ENCODE data around the gene GRB10.

Gene GRB10

DNA sequence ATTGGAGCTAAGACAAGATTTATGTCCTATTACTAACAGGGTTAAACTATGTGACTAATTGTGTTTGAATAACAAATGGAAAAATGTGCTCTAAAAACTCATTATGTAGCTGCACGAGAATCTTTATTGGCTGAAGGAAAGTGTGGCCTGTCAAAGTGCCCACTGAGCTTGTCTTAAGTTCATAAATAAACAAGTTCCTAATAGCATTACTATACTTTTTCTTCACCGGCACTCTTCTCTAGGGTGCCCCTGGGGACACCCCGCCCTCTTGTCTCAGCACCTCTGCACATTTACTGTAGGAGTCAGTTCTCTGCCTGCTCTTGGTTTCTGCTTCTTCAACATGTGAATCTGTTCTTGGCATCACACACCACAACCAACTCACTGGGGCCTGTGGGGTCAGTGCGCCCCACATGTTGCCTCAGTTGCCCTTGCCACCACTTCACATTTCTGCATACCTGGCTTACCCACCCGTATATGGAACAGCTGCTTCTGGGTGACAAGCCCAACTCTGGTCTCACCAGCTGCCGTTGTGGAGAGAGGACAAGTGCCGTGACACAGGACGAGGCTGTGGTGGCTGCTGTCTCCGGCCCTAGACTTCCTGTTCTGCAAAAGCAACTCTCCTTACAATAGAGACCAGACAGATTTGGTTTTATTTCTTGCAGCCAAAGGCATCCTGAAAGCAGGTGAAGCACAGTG lies 121.2 kb downstream of the GRB10 start:
- Histone ChIP-seq H3K36me3 (ENCODE audit: insufficient read depth, low read length) (peaks cover 14% of the 10 kb centered on the region), H3K9me3 (ENCODE audit: control insufficient read depth, insufficient read depth, low read length) (no peaks in the 10 kb centered on the region), H3K9ac (ENCODE audit: low read depth, low read length) (no peak overlapping the region), H3K4me1 (ENCODE audit: insufficient read depth, low read length) (no peaks in the 10 kb centered on the region)

DNA sequence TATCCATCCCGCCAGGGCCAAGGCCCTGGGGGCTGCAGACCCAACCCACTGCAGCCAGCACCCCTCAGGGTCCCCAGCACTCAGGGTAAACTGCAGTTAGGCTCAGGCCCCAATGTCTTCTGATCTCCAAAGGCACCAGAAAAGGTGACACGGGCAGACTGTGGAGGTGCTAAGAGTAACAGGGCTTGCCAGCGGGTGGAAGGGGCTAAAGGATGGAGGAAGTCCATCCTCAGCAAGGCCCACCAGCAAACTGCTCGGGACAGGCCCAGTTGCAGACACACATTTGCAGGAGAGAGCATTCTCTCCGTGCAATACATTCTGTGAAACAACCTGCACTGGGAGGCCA lies 121.9 kb downstream of the GRB10 start:
- H3K9ac ChIP-seq (ENCODE audit: low read depth, low read length) = no peak overlapping the region
- no peaks in the 10 kb centered on the region for H3K9me3 ChIP-seq (ENCODE audit: control insufficient read depth, insufficient read depth, low read length)
- H3K4me1 ChIP-seq (ENCODE audit: insufficient read depth, low read length) = no peaks in the 10 kb centered on the region
- peaks cover 14% of the 10 kb centered on the region for H3K36me3 ChIP-seq (ENCODE audit: insufficient read depth, low read length)

DNA sequence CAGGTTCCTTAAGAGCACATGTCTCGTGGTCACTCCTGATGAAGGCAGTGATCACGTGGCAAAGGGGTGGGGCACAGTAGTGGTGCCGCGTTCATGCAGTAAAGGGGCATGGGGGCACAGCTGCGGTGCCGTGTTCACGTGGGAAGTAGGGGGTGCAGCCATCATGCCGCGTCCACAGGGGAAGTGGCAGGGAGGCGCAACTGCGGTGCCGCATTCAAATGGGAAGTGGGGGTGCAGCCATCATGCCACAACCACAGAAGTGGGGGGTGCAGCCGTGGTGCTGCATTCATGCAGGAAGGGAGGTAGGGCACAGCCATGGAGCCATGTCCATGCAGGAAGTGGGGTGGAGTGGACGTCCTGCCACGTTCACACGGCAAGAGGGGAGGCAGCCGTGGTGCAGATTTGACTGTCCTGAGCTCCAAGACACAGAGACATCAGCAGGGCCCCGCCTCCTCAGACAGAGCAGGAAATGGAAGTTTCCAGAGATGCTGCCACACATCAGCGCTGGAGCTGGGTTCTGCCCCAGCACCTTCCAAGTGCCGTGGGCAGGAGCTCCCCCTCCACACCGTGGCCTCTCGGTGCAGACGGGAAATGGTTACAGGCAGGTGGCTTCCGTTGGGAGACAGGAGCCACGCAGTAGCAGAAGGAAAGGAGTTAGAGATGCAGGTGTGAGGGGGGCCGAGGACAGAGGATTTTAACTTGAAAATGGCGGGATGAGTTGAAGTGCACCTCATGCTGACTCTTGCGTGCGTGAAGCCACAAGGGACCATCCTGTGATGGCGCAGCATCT lies 122.5 kb downstream of the GRB10 start:
- H3K4me1 ChIP-seq (ENCODE audit: insufficient read depth, low read length) = no peaks in the 10 kb centered on the region

DNA sequence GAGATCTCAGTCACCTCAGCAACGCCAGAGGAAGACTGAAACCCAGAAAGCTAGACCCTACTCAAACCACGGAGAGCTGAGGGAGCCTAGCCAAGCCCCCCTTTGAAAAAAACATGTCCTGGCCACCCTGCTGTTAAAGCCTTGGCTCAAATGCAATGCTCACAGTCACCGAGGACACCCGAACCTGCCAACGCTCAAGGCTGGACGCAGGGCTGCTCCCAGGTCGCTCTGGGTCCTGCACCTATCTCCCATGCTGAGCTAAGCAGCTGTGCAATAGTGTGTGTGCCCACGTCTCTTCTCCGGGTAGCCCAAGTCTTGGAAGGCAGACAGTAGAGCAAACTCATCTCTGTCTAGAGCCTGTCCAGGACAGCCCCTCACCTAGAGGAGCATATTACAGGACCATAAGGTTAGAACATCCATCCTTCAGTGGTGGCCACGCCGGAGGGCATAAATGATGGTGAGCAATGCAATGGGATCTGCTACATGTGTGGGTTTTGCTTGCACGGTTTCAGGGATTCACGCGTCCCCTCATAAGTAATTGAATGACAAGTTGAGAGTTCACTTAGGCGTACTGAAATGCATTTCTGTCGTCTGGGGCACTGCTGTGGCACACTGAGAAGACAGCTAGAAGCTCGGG lies 123.2 kb downstream of the GRB10 start:
- no peaks in the 10 kb centered on the region for H3K9me3 ChIP-seq (ENCODE audit: control insufficient read depth, insufficient read depth, low read length)
- peaks cover 11% of the 10 kb centered on the region; the same call in 1 of the 2 replicates for H3K36me3 ChIP-seq (ENCODE audit: insufficient read depth, low read length)
- no peak overlapping the region for H3K9ac ChIP-seq (ENCODE audit: low read depth, low read length)
- H3K4me1 ChIP-seq (ENCODE audit: insufficient read depth, low read length) = no peaks in the 10 kb centered on the region

More for the DNA sequence above, 122.5 kb downstream of the GRB10 start:
- peaks cover 14% of the 10 kb centered on the region for H3K36me3 ChIP-seq (ENCODE audit: insufficient read depth, low read length)
- H3K9me3 ChIP-seq (ENCODE audit: control insufficient read depth, insufficient read depth, low read length) = no peaks in the 10 kb centered on the region
- no peak overlapping the region for H3K9ac ChIP-seq (ENCODE audit: low read depth, low read length)

DNA sequence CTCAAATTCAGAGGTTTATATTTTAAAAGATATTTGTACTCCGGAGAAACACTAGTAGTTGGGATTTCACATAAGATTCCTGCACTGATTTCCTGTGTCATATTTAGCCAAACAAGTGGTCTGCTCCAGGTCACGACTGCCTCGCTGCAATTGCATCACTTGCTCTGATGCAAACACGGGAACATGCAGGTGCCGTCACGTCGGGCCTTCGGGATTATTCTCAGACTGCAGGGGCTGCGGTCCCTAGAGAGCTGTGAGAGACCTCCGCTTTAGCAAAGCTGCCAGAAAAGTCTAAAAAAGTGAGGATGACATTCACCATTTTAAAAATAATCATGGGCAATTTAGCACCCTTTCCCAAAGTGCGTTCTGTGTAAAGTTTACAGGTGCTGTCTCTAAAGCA lies 124.0 kb downstream of the GRB10 start:
- peaks cover 7% of the 10 kb centered on the region; the same call in 1 of the 2 replicates for H3K36me3 ChIP-seq (ENCODE audit: insufficient read depth, low read length)
- no peaks in the 10 kb centered on the region for H3K4me1 ChIP-seq (ENCODE audit: insufficient read depth, low read length)
- H3K9me3 ChIP-seq (ENCODE audit: control insufficient read depth, insufficient read depth, low read length) = no peaks in the 10 kb centered on the region
- no peak overlapping the region for H3K9ac ChIP-seq (ENCODE audit: low read depth, low read length)

DNA sequence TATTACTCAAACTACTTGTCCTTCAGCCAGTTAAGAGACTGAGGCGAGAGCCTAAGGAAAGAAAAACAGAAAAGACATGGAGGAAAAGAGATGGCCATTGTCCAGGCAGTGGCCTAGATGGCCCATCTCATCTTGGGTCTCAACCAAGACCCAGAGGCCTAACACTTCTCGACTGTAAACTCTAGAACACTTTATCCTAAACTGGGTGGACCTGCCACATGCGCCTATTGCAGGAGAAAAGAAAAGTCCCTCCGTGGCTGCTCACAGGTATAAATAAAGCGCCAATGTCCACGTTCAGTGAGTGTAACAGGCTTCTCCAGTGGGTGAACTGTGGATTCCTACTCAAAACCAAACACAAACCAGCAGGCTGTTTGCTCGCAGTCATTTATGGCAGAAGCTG lies 124.8 kb downstream of the GRB10 start:
- H3K36me3 ChIP-seq (ENCODE audit: insufficient read depth, low read length) = peaks cover 5% of the 10 kb centered on the region; the same call in 1 of the 2 replicates
- no peak overlapping the region for H3K9ac ChIP-seq (ENCODE audit: low read depth, low read length)
- H3K9me3 ChIP-seq (ENCODE audit: control insufficient read depth, insufficient read depth, low read length) = no peaks in the 10 kb centered on the region
- no peaks in the 10 kb centered on the region for H3K4me1 ChIP-seq (ENCODE audit: insufficient read depth, low read length)

DNA sequence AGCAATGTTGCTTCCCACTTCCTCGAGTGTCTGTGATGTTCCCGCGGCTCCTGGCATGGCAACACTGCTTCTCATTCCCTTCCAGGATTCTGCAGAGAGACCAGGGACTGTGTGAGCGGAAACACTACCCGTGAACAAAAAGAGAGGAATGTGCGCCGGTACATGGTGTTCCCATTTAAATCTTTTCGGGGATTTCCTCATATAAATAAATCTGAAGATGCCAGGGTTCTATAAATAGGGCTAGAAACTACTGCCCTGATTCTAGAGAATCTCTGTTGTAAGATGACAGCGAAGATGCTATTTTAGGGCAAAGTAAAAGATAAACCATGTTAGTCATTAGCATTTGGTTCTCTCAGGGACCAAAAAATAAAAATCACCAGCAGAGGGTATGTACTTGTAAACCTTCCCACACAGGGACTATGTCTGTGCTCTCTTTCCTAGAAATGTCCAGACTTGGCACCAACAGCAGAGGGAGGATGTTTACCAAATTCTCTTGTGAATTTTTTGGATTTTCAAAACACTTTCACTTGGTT lies 125.3 kb downstream of the GRB10 start:
- H3K9ac ChIP-seq (ENCODE audit: low read depth, low read length) = no peak overlapping the region
- H3K4me1 ChIP-seq (ENCODE audit: insufficient read depth, low read length) = no peaks in the 10 kb centered on the region
- H3K36me3 ChIP-seq (ENCODE audit: insufficient read depth, low read length) = peaks cover 5% of the 10 kb centered on the region; the same call in 1 of the 2 replicates
- no peaks in the 10 kb centered on the region for H3K9me3 ChIP-seq (ENCODE audit: control insufficient read depth, insufficient read depth, low read length)

DNA sequence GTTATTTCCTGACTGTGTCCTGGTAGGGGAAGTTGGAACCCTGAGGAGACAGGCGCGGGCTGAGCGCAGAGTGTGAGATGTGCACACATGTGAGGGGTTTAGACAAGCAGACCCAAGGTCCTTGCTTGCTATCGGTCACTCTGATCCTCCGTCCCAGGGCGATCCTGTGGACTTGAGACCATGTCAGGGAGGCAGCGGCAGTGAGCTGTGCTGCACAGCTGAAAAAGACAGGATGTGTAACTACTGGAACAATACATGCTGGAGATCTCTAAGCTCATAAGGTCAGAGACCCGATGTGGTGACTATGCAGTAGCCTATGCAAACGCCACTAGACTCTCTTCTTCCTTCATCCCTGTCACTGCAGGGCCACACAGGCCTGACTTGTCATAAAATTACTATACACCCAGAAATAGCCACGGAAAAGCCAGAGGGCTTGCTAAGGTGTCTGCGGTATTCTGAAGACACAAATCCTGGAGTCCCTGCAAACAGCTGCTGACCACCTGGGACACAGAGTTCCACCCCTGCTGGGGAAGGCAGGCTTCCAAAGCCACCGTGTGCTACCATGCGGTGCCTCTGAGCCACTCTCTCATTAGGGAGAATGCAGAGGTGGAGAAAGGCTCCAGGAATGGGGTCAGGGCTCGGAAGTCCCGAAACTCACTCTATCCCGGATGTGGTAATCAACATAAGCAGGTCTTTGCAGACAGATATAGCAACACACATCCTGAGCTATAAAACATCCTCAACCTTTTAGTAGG lies 126.4 kb downstream of the GRB10 start:
- Histone ChIP-seq H3K4me1 (ENCODE audit: insufficient read depth, low read length) (no peaks in the 10 kb centered on the region), H3K9me3 (ENCODE audit: control insufficient read depth, insufficient read depth, low read length) (no peaks in the 10 kb centered on the region), H3K36me3 (ENCODE audit: insufficient read depth, low read length) (peaks cover 5% of the 10 kb centered on the region; the same call in 1 of the 2 replicates), H3K9ac (ENCODE audit: low read depth, low read length) (no peak overlapping the region)

DNA sequence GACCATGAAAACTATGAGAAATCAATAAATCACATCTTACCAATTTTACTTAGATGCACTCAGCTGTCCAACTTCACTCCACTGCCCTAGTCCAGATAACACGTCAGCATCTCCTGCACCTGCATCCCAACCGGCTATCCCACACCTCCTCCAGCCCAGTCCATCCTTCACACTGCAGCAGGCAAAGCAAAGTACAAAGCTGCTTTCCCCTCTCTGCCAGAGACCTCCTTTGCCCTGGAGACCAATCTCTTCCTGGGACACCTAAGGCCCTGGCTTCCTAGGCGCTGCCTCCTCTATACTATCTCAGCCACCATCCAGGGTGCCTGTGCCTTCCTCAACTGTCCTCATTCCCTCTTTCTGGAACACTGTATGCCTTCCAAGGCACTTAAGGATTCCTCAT lies 127.2 kb downstream of the GRB10 start:
- H3K4me1 ChIP-seq (ENCODE audit: insufficient read depth, low read length) = no peaks in the 10 kb centered on the region
- H3K9ac ChIP-seq (ENCODE audit: low read depth, low read length) = no peak overlapping the region
- H3K9me3 ChIP-seq (ENCODE audit: control insufficient read depth, insufficient read depth, low read length) = no peaks in the 10 kb centered on the region
- peaks cover 5% of the 10 kb centered on the region; the same call in 1 of the 2 replicates for H3K36me3 ChIP-seq (ENCODE audit: insufficient read depth, low read length)

DNA sequence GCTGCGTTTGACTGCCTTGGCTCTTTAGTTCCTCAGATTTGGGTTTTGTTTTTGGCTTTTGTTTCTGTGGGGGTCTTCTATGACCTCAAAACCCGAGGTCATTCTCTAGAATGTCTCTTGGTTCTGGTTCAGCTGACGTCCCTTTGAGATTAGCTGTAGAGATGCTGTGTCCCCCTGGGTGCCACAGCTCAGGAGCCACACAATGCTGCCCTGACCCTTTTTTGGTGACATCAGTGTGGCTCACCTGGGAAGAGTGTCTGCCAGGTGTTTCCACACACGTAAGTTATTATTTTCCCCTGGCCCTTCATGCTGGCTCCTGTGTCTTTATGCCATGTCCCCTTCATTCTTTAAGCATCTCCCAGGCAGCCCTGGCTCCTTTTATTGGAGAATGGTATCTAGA lies 127.7 kb downstream of the GRB10 start:
- no peaks in the 10 kb centered on the region for H3K9me3 ChIP-seq (ENCODE audit: control insufficient read depth, insufficient read depth, low read length)
- peaks cover 4% of the 10 kb centered on the region; the same call in 1 of the 2 replicates for H3K36me3 ChIP-seq (ENCODE audit: insufficient read depth, low read length)
- H3K4me1 ChIP-seq (ENCODE audit: insufficient read depth, low read length) = no peaks in the 10 kb centered on the region
- no peak overlapping the region for H3K9ac ChIP-seq (ENCODE audit: low read depth, low read length)

DNA sequence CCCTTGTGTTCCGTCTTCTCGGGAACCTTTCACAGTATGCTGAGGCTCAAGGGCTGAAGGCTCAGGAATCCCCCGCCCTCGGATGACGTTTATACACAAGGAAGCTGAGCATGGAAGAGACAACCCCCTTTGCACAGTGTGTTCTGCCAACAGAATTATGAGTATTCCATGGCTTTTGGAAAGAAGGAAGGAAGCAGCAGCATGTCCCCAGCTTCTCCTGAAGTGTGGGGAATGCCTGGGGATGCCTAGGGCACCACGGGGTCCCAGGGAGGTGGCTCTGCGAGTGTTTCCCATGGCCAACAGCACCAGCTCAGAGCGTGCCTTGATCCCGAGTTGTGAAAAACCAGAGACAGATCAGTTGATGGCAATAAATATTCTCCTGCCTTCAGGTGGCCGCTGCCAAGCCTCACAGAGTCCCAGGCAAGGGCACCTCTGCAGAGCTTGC lies 128.7 kb downstream of the GRB10 start:
- H3K9ac ChIP-seq (ENCODE audit: low read depth, low read length) = no peak overlapping the region
- peaks cover 3% of the 10 kb centered on the region; the same call in 1 of the 2 replicates for H3K36me3 ChIP-seq (ENCODE audit: insufficient read depth, low read length)
- H3K4me1 ChIP-seq (ENCODE audit: insufficient read depth, low read length) = no peaks in the 10 kb centered on the region

DNA sequence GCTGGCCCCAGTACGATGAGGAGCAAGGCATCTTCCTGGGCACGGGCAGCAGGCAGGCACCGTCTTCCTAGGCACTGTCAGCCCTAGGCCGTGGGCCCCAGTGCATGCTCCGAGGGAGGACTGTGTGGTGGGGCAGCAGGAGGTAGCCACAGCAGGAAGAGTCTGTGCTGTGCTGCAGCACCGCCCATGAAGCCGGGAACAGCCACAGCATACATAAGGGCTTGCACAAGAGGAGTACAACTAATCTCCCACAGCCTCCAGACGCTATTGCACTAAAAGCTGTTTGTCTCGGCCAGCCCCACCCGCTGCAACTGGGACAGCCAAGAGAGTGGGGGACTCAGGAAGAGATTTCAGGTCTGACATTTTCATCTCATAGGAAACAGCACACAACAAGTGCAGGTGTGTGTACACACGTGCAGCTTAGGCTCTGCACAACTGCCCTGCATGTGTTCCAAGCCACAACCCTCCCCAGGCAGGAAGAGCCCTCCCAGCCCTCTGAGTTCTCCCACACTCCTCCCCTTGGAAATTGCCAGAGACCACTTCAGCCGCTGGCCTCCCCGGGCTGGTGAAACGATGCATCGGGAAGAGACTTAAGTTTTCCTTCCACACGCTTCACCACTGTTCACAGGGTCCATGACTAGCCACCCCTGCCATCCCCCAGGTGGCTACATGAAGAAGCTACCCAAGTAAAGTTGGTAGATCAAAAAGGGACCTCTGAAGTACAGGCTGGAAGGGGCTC lies 129.4 kb downstream of the GRB10 start:
- no peaks in the 10 kb centered on the region for H3K9me3 ChIP-seq (ENCODE audit: control insufficient read depth, insufficient read depth, low read length)
- H3K36me3 ChIP-seq (ENCODE audit: insufficient read depth, low read length) = peaks cover 2% of the 10 kb centered on the region; the same call in 1 of the 2 replicates
- H3K4me1 ChIP-seq (ENCODE audit: insufficient read depth, low read length) = no peaks in the 10 kb centered on the region
- no peak overlapping the region for H3K9ac ChIP-seq (ENCODE audit: low read depth, low read length)

More for the DNA sequence above, 128.7 kb downstream of the GRB10 start:
- H3K9me3 ChIP-seq (ENCODE audit: control insufficient read depth, insufficient read depth, low read length) = no peaks in the 10 kb centered on the region

DNA sequence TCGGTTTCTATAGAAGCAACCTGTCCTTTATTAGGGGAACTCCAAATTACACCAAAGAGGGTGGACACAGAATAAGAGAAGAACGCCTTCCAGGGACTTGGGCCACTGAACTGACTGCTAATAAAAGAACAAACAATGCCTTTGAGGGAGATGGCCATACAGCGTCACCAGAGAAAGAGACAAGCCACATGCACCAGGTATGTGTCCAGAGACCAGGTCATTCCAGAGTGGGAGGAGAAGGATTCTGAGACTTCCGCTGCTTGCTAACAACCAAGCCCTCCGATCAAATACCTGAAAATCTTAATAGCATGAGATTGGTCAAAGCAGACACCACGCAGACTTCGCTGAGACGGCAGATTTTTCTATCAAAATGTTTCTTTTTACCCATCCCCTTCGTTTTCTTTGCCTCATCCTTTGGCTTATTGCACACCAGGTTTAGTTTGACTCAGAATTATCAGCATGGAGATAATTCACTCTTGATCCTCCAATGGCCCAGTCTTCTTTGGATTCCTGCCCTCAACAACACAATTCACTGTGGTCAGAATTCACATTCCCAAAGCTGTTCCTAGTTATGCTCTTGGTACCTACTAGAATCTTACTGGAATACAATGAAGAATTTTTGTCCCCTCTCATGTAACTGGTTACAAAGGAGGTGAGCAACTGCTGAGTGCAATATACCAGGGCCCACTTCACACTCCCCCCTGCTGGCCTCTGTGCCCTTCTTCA lies 130.1 kb downstream of the GRB10 start:
- Histone ChIP-seq H3K36me3 (ENCODE audit: insufficient read depth, low read length) (no peaks in the 10 kb centered on the region), H3K4me1 (ENCODE audit: insufficient read depth, low read length) (no peaks in the 10 kb centered on the region), H3K9me3 (ENCODE audit: control insufficient read depth, insufficient read depth, low read length) (no peaks in the 10 kb centered on the region), H3K9ac (ENCODE audit: low read depth, low read length) (no peak overlapping the region)

Measured in ES-I3 (cell line).